Trophoblast cell (in vitro differentiated cells and primary cell): ENCODE data around the gene CREB5.

Source experiments
- DNase-seq, 2 donors: peaks; one replicate each; pipeline ENCODE4 v3.0.0-alpha.2; 2016
- H2AFZ ChIP-seq: 2 replicates; pipeline ENCODE4 v1.6.1; 2013; ENCODE audit warnings: low read length, moderate library complexity, mild to moderate bottlenecking; ENCODE audit not compliant: insufficient read depth, poor library complexity
- H2AK5ac ChIP-seq: 2 replicates; pipeline ENCODE4 v1.6.1; 2013; ENCODE audit warnings: mild to moderate bottlenecking, low read length
- H2BK120ac ChIP-seq: 2 replicates; pipeline ENCODE4 v1.6.1; 2013; ENCODE audit warnings: low read length, mild to moderate bottlenecking, moderate library complexity; ENCODE audit not compliant: insufficient read depth, poor library complexity
- H2BK12ac ChIP-seq: 2 replicates; pipeline ENCODE4 v1.6.1; 2013; ENCODE audit warnings: mild to moderate bottlenecking, low read length, moderate library complexity
- H2BK5ac ChIP-seq: 2 replicates; pipeline ENCODE4 v1.6.1; 2013; ENCODE audit warnings: low read length, low read depth, moderate library complexity, mild to moderate bottlenecking; ENCODE audit not compliant: poor library complexity
- H3K14ac ChIP-seq: 2 replicates; pipeline ENCODE4 v1.6.1; 2013; ENCODE audit warnings: mild to moderate bottlenecking, low read length
- H3K18ac ChIP-seq: 2 replicates; pipeline ENCODE4 v1.6.1; 2013; ENCODE audit warnings: mild to moderate bottlenecking, low read length
- H3K23ac ChIP-seq: 2 replicates; pipeline ENCODE4 v1.6.1; 2013; ENCODE audit warnings: low read length
- H3K27ac ChIP-seq: 2 replicates; pipeline ENCODE4 v1.5.1; 2013; ENCODE audit warnings: low read depth, mild to moderate bottlenecking, inconsistent platforms, low read length, moderate library complexity
- H3K27me3 ChIP-seq: 2 replicates; pipeline ENCODE4 v1.6.1; 2013; ENCODE audit warnings: inconsistent platforms, mild to moderate bottlenecking, low read length, moderate library complexity; ENCODE audit not compliant: insufficient read depth
- H3K36me3 ChIP-seq, 2 experiments: 1 replicate in 1 of 2; 2 replicates in 1 of 2; pipeline ENCODE4 v1.6.1; 2013; ENCODE audit warnings: low read length in 2 of 2, mild to moderate bottlenecking in 2 of 2, moderate library complexity in 1 of 2; ENCODE audit not compliant: insufficient read depth in 2 of 2, control insufficient read depth in 1 of 2
- H3K4ac ChIP-seq: 2 replicates; pipeline ENCODE4 v1.6.1; 2013; ENCODE audit warnings: low read depth, mild to moderate bottlenecking, low read length, moderate library complexity
- H3K4me1 ChIP-seq, 2 experiments: 1 replicate in 1 of 2; 2 replicates in 1 of 2; pipeline ENCODE4 v1.6.1; 2013; ENCODE audit warnings: low read length in 2 of 2, mild to moderate bottlenecking in 2 of 2, moderate library complexity in 1 of 2; ENCODE audit not compliant: insufficient read depth in 2 of 2, control insufficient read depth in 1 of 2
- H3K4me2 ChIP-seq: 2 replicates; pipeline ENCODE4 v1.6.1; 2013; ENCODE audit warnings: inconsistent platforms, mild to moderate bottlenecking, low read length, moderate library complexity
- H3K4me3 ChIP-seq: 2 replicates; pipeline ENCODE4 v1.5.1; 2013; ENCODE audit warnings: mild to moderate bottlenecking, low read depth, low read length, inconsistent platforms
- H3K79me1 ChIP-seq: one replicate; pipeline ENCODE4 v1.6.1; 2013; ENCODE audit warnings: low read length
- H3K79me2 ChIP-seq: 2 replicates; pipeline ENCODE4 v1.6.1; 2013; ENCODE audit warnings: low read length, mild to moderate bottlenecking; ENCODE audit not compliant: control insufficient read depth, insufficient read depth, poor library complexity
- H3K9ac ChIP-seq: 2 replicates; pipeline ENCODE4 v1.6.1; 2013; ENCODE audit warnings: mild to moderate bottlenecking, low read length
- H3K9me3 ChIP-seq: 2 replicates; pipeline ENCODE4 v1.6.1; 2013; ENCODE audit warnings: low read depth, mild to moderate bottlenecking, control low read depth, inconsistent platforms, low read length; ENCODE audit not compliant: insufficient read depth
- H4K12ac ChIP-seq: 2 replicates; pipeline ENCODE4 v1.6.1; 2013; ENCODE audit warnings: low read depth, mild to moderate bottlenecking, low read length, moderate library complexity
- H4K8ac ChIP-seq: 2 replicates; pipeline ENCODE4 v1.6.1; 2013; ENCODE audit warnings: low read depth, mild to moderate bottlenecking, low read length, moderate library complexity
- H4K91ac ChIP-seq: one replicate; pipeline ENCODE4 v1.6.1; 2013; ENCODE audit warnings: low read depth, mild to moderate bottlenecking, low read length, moderate library complexity
- WGBS: extraction: QIAGEN DNeasy Blood & Tissue Kit; methylation state at CpG from one replicate; pipeline ENCODE4 v1.1.7; 2013; ENCODE audit warnings: missing lambda C conversion rate; ENCODE audit not compliant: insufficient read length, insufficient coverage; ENCODE audit errors: extremely low coverage; 5-methylcytosine and 5-hydroxymethylcytosine counted together

CREB5 gene

DNA sequence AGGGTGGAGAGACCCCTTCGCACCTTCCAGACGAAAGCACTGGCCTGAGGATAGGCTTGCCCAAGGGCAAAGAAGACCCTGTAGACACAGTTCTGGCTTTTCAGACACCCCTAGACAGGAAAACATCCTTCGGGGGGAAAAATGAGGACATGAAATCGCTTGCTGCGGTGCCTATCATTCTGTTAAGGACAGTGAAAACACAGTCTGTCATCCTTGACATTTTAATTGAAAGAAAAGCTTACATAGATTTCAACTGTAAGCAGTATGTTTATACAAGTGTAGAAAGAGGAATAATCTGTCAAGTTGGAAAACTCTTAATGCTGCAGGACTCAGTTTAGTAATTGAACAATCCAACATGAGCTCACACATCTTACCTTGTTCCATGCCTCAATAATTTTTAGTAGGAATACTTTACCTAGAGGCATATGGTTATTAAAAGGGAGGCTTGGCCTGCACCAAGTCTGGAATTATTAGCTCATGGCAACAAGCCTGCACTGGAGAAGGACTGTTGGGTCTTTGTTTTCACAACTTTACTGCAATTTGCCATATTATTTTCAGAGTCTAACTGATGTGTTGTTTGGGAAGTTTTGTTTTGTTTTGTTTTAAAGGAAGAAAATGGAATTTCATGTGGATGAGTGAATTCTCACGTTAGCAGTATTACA is 302.3 kb downstream of the CREB5 start:
- no peak for DNase-seq
- Histone ChIP-seq H2AK5ac (no peak overlapping the region), H3K27me3 (no peaks in the 10 kb centered on the region), H3K9me3 (no peaks in the 10 kb centered on the region), H3K4me2 (no peak overlapping the region), H4K12ac (no peak overlapping the region), H3K23ac (no peak overlapping the region), H3K4me3 (no peak overlapping the region), H3K4ac (no peak overlapping the region), H4K8ac (no peak overlapping the region), H3K18ac (no peak overlapping the region), H4K91ac (no peak overlapping the region), H2BK120ac (no peak overlapping the region), H3K79me1 (no peaks in the 10 kb centered on the region), H3K14ac (no peak overlapping the region), H2AFZ (no peak overlapping the region), H3K27ac (no peak overlapping the region), H2BK5ac (no peak overlapping the region), H3K4me1 (no peaks in the 10 kb centered on the region), H3K9ac (no peak overlapping the region), H3K79me2 (no peaks in the 10 kb centered on the region), H3K36me3 (peaks cover 0 to 3% of the 10 kb centered on the region in 2 experiments), H2BK12ac (no peak overlapping the region)
- 100% methylated on average over 1 of the region's 6 CpGs for WGBS

DNA sequence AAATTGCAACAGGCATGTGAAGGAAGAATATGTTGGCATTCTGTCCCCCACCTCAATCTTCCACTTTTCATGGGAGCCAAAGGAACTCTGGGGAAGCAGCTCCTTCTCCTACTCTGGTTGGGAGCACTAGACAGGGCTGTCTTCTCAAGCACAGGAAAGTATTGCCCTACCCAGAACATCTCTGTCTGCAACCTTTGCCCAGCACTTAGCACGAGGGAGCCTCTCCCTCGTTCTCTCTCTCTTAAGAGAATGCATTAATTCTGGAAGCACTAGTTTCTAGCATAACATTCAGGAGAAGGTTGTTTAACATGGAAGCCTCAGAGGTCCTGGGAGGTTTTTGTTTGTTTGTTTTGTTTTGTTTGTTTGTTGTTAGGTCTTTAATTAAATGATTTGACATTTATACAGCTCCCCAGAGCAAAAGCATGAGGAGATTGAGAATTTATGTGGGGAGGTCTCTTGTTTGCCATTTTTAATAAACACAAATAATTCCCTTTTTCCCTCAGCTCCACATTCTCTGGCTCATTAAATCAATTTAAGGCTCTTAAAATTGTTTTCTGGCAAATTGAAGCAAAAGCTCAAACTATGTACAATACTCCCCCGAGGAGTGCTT is 305.2 kb downstream of the CREB5 start:
- Histone ChIP-seq H3K23ac (no peak overlapping the region), H2AK5ac (no peak overlapping the region), H3K9ac (no peak overlapping the region)

DNA sequence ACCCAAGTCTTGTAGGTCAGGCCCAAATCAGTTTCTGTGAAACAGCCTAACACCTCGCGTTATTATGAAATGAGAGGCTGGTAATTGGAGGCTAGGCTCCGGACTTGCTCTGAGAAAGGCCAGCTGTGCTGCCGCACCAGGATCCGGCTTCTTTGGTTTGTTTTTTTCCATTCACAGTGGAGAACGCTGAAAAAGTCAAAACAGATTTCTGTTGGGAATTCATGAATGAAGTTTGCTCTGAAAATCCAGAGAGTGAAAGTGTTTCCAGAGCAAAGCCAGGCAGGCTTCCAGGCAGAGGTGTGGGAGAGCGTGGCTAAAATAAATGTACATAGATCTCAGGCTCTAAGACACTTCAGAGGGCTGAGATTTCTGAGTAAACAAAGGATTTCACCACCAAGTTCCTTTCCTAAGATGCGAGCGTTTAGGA is 305.8 kb downstream of the CREB5 start:
- Histone ChIP-seq H3K23ac (no peak overlapping the region), H2BK12ac (no peak overlapping the region)
- no CpG with 5 or more reads among the region's 9 CpGs for WGBS

More for the DNA sequence above, 305.2 kb downstream of the CREB5 start:
- Histone ChIP-seq H2BK120ac (no peak overlapping the region), H3K4me3 (no peak overlapping the region), H3K4ac (no peak overlapping the region), H3K4me1 (no peaks in the 10 kb centered on the region), H2AFZ (no peak overlapping the region), H3K79me2 (no peaks in the 10 kb centered on the region), H4K91ac (no peak overlapping the region), H3K14ac (no peak overlapping the region), H3K27ac (no peak overlapping the region), H3K18ac (no peak overlapping the region), H3K36me3 (peaks cover 0 to 3% of the 10 kb centered on the region in 2 experiments), H4K12ac (no peak overlapping the region), H3K9me3 (no peaks in the 10 kb centered on the region), H4K8ac (no peak overlapping the region), H3K79me1 (no peaks in the 10 kb centered on the region), H2BK5ac (no peak overlapping the region), H3K27me3 (no peaks in the 10 kb centered on the region), H3K4me2 (no peak overlapping the region), H2BK12ac (no peak overlapping the region)
- no peak for DNase-seq
- WGBS = no CpG with 5 or more reads among the region's 3 CpGs

DNA sequence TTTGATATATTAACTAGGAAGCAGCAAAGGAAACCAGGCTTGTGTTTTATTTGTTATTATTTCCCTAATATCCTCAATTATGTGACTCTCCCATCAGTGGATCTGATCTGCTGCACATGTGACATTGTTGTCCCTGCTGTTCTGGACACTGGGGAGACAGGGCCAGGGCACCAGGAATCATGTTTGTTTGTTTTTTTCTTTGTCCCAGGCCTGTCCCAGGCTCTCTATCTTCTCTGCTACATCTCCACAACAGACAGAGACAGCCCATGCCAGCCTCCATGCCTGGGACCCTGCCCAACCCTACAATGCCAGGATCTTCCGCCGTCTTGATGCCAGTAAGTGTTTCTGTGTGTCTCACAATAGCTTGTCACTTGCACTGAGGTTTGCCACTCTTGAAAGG is 306.2 kb downstream of the CREB5 start:
- H3K4me3 ChIP-seq = no peak overlapping the region
- no peaks in the 10 kb centered on the region for H3K79me2 ChIP-seq
- H3K23ac ChIP-seq = no peak overlapping the region
- H3K18ac ChIP-seq = no peak overlapping the region
- H4K91ac ChIP-seq = no peak overlapping the region
- H3K4me2 ChIP-seq = no peak overlapping the region
- no CpG with 5 or more reads among the region's 2 CpGs for WGBS
- no peak overlapping the region for H3K27ac ChIP-seq
- H3K14ac ChIP-seq = no peak overlapping the region
- H4K12ac ChIP-seq = no peak overlapping the region
- peaks cover 0 to 3% of the 10 kb centered on the region in 2 experiments for H3K36me3 ChIP-seq
- H3K4ac ChIP-seq = no peak overlapping the region
- no peaks in the 10 kb centered on the region for H3K79me1 ChIP-seq
- no peaks in the 10 kb centered on the region for H3K27me3 ChIP-seq
- no peak overlapping the region for H2BK120ac ChIP-seq
- H2AK5ac ChIP-seq = no peak overlapping the region
- DNase-seq = no peak
- no peak overlapping the region for H3K9ac ChIP-seq
- H2AFZ ChIP-seq = no peak overlapping the region
- H3K4me1 ChIP-seq = no peaks in the 10 kb centered on the region
- H4K8ac ChIP-seq = no peak overlapping the region
- H2BK12ac ChIP-seq = no peak overlapping the region
- no peak overlapping the region for H2BK5ac ChIP-seq
- no peaks in the 10 kb centered on the region for H3K9me3 ChIP-seq

More for the DNA sequence above, 305.8 kb downstream of the CREB5 start:
- H3K36me3 ChIP-seq = peaks cover 0 to 3% of the 10 kb centered on the region in 2 experiments
- no peak overlapping the region for H3K18ac ChIP-seq
- no peak overlapping the region for H3K4ac ChIP-seq
- no peak overlapping the region for H2BK5ac ChIP-seq
- no peak overlapping the region for H3K27ac ChIP-seq
- no peaks in the 10 kb centered on the region for H3K9me3 ChIP-seq
- no peak overlapping the region for H4K12ac ChIP-seq
- H2BK120ac ChIP-seq = no peak overlapping the region
- no peak overlapping the region for H4K91ac ChIP-seq
- no peak overlapping the region for H3K4me3 ChIP-seq
- H4K8ac ChIP-seq = no peak overlapping the region
- DNase-seq = no peak
- H3K9ac ChIP-seq = no peak overlapping the region
- no peak overlapping the region for H3K14ac ChIP-seq
- no peak overlapping the region for H2AK5ac ChIP-seq
- H3K4me2 ChIP-seq = no peak overlapping the region
- no peaks in the 10 kb centered on the region for H3K27me3 ChIP-seq
- no peak overlapping the region for H2AFZ ChIP-seq
- no peaks in the 10 kb centered on the region for H3K4me1 ChIP-seq
- no peaks in the 10 kb centered on the region for H3K79me1 ChIP-seq
- no peaks in the 10 kb centered on the region for H3K79me2 ChIP-seq
